GM21528 (cell line): ENCODE data around the gene KCNAB2.

Experiments used
- ATAC-seq: cut with Tn5 transposase; IDR thresholded peaks from one replicate; pipeline ENCODE4 v1.9.1; 2021; ENCODE audit warnings: mild to moderate bottlenecking, moderate library complexity; ENCODE audit not compliant: unreplicated experiment, low FRiP score

The KCNAB2 gene

DNA sequence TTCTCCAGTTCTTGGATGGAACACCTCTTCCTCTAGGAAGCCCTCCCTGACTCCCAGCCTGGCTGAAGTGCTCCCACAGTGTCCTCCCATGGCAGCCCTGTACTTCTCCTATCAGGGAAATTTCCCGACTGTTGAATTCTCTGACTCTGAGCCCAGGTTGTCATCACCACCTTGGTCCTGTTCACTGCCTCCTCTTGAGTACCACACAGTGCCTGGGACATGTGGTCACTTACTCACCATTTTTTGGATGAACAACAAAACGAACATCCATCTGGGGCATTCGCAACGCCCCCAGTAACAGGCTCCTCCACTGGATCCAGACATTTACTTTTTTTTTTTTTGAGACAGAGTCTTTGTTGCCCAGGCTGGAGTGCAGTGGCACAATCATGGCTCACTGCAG is 97.0 kb downstream of the KCNAB2 start:
- ATAC-seq: no peak

DNA sequence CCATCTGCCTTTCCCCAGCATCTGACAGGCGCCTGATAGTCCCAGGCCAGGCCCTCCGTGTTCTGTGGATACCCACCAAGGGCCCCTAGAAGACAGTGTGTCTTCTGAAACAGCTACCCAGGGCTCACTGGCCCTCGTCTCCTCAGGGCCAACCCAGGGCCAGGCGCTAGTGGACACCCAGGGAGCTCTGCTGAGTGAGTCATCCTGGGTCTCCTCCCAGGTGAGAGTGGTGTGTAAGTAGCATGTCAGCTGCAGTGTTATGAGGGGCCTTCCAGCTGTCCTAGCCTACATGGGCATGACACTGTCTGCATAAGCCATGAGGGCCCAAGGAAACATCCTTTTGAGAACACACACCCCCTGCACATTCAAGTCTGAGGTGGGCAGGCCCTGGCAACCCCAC is 97.7 kb downstream of the KCNAB2 start:
- ATAC-seq: no peak

DNA sequence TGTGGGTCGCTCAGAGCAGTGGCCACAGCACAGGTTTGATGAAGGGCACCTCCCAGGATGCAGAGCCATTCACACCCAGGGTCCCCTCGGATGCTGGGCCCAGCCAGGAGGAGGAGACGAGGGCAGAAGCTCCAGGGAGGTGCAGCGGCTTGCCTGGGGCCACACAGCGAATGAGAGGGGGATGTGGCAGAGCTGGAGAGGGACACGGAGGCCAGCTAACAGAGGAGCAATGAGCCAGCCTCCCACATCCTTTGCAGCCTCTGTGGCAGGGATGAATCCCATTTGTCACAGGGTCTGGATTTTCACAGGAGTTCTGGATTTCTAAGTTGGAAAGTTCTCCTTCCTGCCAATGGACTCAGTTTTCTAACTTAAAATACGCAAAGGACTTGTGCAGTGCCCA is 98.5 kb downstream of the KCNAB2 start:
- no peak for ATAC-seq

DNA sequence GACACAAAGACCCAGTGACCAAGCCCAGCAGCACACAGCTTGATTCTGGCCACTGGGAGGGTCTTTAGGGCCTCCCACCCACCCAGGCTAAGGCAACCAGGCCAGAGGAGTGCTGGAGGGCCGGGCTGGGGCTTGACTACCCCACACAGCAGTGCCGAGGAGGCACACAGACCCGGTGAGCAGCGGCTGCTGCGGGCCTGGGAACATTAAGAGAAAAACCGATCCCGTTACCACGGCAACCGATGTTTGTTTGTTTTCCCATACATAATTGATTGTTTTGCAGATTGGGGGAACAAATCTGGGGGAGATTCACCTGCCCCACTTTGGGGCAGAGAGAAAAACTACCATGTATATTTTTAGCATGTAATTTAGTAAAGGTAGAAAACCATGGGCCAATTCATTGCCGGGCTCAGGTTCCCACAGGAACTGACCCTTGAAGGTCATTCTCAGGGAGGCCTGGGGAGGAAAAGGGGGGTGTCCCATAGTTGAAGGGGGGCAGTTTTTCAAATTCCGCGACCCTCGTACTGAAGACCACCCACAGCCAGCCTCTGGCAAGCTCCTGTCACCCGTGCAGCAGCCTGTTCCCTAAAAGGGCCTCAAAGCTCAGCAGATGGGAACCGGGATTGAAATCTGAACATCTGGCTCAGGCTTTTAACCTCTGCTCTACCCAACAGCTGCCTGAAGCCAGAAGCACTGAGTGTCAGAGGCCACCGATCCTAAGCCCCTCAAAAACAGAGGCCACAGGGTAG is 99.1 kb downstream of the KCNAB2 start:
- no peak for ATAC-seq

DNA sequence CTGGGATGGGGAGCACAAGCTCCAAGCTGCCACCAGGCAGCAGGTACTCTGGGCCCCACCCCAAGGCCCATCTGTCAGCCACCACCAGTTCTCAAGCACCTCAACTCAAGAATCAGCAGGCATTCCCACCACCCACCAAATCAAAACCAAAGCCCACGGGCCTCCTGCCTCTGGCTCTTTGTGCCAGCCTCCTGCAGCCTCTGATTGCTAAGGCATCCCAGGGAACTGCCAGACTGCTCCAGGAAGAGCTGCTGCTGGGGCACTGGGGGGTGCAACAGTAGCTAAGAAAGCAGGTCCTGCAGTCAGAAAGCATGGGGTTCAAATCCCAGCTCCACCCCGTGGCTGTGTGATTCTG is 99.7 kb downstream of the KCNAB2 start:
- no peak for ATAC-seq

DNA sequence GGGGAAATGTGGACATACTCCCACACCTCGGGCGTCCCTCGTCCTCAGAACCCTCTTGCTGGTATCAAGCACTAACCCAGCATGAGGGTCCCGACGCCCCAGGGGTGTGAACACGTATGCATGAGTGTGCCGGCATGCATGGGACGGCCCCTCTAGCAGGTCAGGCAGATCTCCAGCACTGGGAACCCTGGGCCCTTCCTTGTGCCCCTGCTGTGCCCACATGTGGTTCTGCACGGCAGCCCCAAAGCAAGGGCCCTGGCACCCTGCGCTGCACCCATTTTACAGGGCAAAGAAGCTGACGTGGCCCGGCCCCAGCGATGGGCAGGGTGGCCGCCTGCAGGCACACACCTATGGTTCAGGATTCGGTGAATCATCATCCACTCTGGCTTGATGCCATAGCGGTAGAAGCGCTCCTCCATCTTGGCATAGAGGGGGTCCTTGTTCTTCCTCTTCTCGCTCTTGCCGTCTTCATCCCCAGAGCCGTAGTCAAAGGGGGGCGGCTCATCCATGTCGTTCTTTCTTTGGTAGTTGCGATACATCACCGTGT is 100.2 kb downstream of the KCNAB2 start:
- no peak for ATAC-seq

DNA sequence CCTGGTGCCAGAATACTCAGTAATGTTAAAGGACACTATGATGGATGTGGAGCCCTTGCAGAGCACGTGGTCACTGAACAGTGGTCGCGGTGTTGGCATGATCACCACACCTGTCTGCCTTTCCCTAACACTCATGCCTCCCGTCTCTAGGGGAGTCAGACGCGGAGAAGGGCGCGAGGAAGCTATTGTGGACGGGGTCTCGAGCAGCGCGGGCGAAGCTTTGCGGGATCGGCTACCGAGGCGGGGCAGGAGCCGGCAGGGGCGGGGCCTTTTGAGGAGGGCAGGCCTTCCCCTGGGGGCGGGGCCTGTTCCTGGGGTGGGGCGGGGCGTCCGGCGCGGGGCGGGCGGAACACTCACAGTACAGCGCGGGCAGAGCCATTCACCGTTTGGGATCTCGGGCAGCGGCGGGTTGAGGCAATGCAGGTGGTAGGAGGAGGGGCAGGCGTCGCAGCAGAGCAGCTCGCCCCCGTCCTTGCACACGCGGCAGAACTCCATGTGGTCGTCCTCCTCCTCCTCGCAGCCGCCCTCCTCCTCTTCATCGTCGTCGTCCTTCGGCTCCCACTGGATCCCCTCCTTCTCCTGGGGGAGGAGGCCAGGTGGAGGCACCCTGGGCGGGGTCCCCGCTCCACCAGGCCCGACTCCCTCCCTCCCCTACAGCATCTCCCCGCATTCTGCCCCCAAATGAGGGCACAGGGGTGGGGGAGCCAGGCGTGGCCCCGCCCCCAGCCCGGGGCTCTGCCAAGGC is 103.0 kb downstream of the KCNAB2 start:
- ATAC-seq: no peak

DNA sequence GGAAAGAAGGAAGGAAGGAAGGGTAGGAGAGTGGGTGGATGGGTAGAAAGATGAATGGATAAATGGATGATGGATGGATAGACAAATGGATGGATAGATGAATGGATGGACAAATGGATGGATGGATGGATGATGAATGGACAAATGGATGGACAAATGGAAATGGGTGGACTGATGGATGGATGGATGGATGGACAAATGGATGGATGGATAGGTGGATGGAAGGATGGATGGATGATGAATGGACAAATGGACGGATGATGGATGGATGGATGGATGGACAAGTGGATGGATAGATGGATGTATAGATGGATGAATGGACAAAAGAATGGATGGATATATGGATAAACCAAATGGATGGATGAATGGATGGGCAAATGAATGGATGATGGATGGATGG is 103.9 kb downstream of the KCNAB2 start:
- no peak for ATAC-seq

DNA sequence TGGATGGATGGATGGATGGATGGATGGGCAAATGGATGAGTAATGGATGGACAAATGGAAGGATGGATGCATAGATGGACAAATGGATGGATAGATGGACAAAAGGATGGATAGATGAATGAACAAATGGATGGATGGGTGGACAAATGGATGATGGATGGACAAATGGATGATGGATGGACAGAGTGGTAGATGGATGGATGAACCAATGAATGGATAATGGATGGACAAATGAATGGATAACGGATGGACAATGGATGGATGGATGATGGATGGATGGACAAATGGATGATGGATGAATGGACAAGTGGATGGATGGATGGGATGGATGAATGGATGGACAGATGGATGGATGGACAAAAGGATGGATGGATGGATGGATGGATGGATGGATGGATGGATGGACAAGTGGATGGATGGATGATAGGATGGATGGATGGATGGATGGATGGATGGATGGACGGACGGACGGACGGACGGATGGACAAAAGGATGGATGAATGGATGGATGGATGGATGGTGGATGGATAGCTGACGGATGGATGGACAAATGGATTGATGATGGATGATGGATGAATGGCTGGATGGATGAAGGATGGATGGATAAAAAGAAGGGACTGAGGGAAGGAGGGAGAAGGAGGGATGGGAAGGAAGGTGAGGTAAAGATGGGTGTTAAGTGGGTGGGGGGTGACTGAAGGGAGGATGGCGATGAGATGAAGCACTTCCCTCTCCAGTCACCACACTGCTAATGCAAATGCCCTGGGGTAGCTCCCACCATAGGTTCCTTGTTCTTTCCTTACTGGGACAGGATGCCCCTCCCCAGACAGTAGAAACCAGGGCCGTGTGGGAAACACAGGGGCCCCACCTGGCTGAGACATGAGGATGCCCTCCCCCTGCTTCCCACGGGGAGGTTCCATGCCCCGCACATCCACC is 104.6 kb downstream of the KCNAB2 start:
- ATAC-seq: no peak
